Trophoblast cell (in vitro differentiated cells and primary cell): ENCODE measurements around the gene PALLD.

Source experiments
- DNase-seq, 2 donors: peaks; one replicate each; pipeline ENCODE4 v3.0.0-alpha.2; 2016
- H2AFZ ChIP-seq: 2 replicates; pipeline ENCODE4 v1.6.1; 2013; ENCODE audit warnings: low read length, moderate library complexity, mild to moderate bottlenecking; ENCODE audit not compliant: insufficient read depth, poor library complexity
- H2AK5ac ChIP-seq: 2 replicates; pipeline ENCODE4 v1.6.1; 2013; ENCODE audit warnings: mild to moderate bottlenecking, low read length
- H2BK120ac ChIP-seq: 2 replicates; pipeline ENCODE4 v1.6.1; 2013; ENCODE audit warnings: low read length, mild to moderate bottlenecking, moderate library complexity; ENCODE audit not compliant: insufficient read depth, poor library complexity
- H2BK12ac ChIP-seq: 2 replicates; pipeline ENCODE4 v1.6.1; 2013; ENCODE audit warnings: mild to moderate bottlenecking, low read length, moderate library complexity
- H2BK5ac ChIP-seq: 2 replicates; pipeline ENCODE4 v1.6.1; 2013; ENCODE audit warnings: low read length, low read depth, moderate library complexity, mild to moderate bottlenecking; ENCODE audit not compliant: poor library complexity
- H3K14ac ChIP-seq: 2 replicates; pipeline ENCODE4 v1.6.1; 2013; ENCODE audit warnings: mild to moderate bottlenecking, low read length
- H3K18ac ChIP-seq: 2 replicates; pipeline ENCODE4 v1.6.1; 2013; ENCODE audit warnings: mild to moderate bottlenecking, low read length
- H3K23ac ChIP-seq: 2 replicates; pipeline ENCODE4 v1.6.1; 2013; ENCODE audit warnings: low read length
- H3K27ac ChIP-seq: 2 replicates; pipeline ENCODE4 v1.5.1; 2013; ENCODE audit warnings: low read depth, mild to moderate bottlenecking, inconsistent platforms, low read length, moderate library complexity
- H3K27me3 ChIP-seq: 2 replicates; pipeline ENCODE4 v1.6.1; 2013; ENCODE audit warnings: inconsistent platforms, mild to moderate bottlenecking, low read length, moderate library complexity; ENCODE audit not compliant: insufficient read depth
- H3K36me3 ChIP-seq, 2 experiments: 1 replicate in 1 of 2; 2 replicates in 1 of 2; pipeline ENCODE4 v1.6.1; 2013; ENCODE audit warnings: low read length in 2 of 2, mild to moderate bottlenecking in 2 of 2, moderate library complexity in 1 of 2; ENCODE audit not compliant: insufficient read depth in 2 of 2, control insufficient read depth in 1 of 2
- H3K4ac ChIP-seq: 2 replicates; pipeline ENCODE4 v1.6.1; 2013; ENCODE audit warnings: low read depth, mild to moderate bottlenecking, low read length, moderate library complexity
- H3K4me1 ChIP-seq, 2 experiments: 1 replicate in 1 of 2; 2 replicates in 1 of 2; pipeline ENCODE4 v1.6.1; 2013; ENCODE audit warnings: low read length in 2 of 2, mild to moderate bottlenecking in 2 of 2, moderate library complexity in 1 of 2; ENCODE audit not compliant: insufficient read depth in 2 of 2, control insufficient read depth in 1 of 2
- H3K4me2 ChIP-seq: 2 replicates; pipeline ENCODE4 v1.6.1; 2013; ENCODE audit warnings: inconsistent platforms, mild to moderate bottlenecking, low read length, moderate library complexity
- H3K4me3 ChIP-seq: 2 replicates; pipeline ENCODE4 v1.5.1; 2013; ENCODE audit warnings: mild to moderate bottlenecking, low read depth, low read length, inconsistent platforms
- H3K79me1 ChIP-seq: one replicate; pipeline ENCODE4 v1.6.1; 2013; ENCODE audit warnings: low read length
- H3K79me2 ChIP-seq: 2 replicates; pipeline ENCODE4 v1.6.1; 2013; ENCODE audit warnings: low read length, mild to moderate bottlenecking; ENCODE audit not compliant: control insufficient read depth, insufficient read depth, poor library complexity
- H3K9ac ChIP-seq: 2 replicates; pipeline ENCODE4 v1.6.1; 2013; ENCODE audit warnings: mild to moderate bottlenecking, low read length
- H3K9me3 ChIP-seq: 2 replicates; pipeline ENCODE4 v1.6.1; 2013; ENCODE audit warnings: low read depth, mild to moderate bottlenecking, control low read depth, inconsistent platforms, low read length; ENCODE audit not compliant: insufficient read depth
- H4K12ac ChIP-seq: 2 replicates; pipeline ENCODE4 v1.6.1; 2013; ENCODE audit warnings: low read depth, mild to moderate bottlenecking, low read length, moderate library complexity
- H4K8ac ChIP-seq: 2 replicates; pipeline ENCODE4 v1.6.1; 2013; ENCODE audit warnings: low read depth, mild to moderate bottlenecking, low read length, moderate library complexity
- H4K91ac ChIP-seq: one replicate; pipeline ENCODE4 v1.6.1; 2013; ENCODE audit warnings: low read depth, mild to moderate bottlenecking, low read length, moderate library complexity
- WGBS: extraction: QIAGEN DNeasy Blood & Tissue Kit; methylation state at CpG from one replicate; pipeline ENCODE4 v1.1.7; 2013; ENCODE audit warnings: missing lambda C conversion rate; ENCODE audit not compliant: insufficient read length, insufficient coverage; ENCODE audit errors: extremely low coverage; 5-methylcytosine and 5-hydroxymethylcytosine counted together

PALLD gene

DNA sequence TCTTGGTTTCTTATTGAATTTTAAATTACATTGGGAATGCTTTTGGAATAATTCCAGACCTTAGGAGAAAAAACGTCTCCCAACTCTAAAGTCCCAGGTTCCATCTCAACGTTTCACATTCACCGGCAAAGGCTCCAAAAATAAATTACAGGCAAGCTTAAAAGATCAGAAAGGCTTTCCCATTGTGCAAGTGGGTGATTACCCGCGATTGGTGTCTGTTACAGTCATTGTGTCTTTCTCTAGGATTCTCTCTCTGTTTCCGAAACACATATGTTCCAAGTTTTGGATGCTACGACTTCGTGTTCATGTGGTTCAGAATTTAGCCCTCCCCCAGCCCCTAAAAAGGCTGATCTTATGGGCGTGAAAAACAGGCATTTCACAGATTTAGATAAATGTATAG, 41.8 kb downstream of the PALLD start:
- Histone ChIP-seq H2BK120ac (no peak overlapping the region), H3K79me1 (no peaks in the 10 kb centered on the region), H3K18ac (no peak overlapping the region), H2AFZ (no peak overlapping the region), H2AK5ac (no peak overlapping the region), H3K79me2 (no peaks in the 10 kb centered on the region), H4K12ac (no peak overlapping the region), H4K91ac (no peak overlapping the region), H3K27ac (no peak overlapping the region), H3K14ac (no peak overlapping the region), H3K27me3 (no peaks in the 10 kb centered on the region), H2BK5ac (no peak overlapping the region), H3K4ac (no peak overlapping the region), H2BK12ac (no peak overlapping the region), H3K4me2 (no peak overlapping the region), H3K9me3 (no peaks in the 10 kb centered on the region), H3K4me1 (peaks cover 0 to 2% of the 10 kb centered on the region in 2 experiments), H3K36me3 (no peaks in the 10 kb centered on the region), H4K8ac (no peak overlapping the region), H3K4me3 (no peak overlapping the region), H3K23ac (no peak overlapping the region), H3K9ac (no peak overlapping the region)
- WGBS, result no CpG with 5 or more reads among the region's 9 CpGs
- no peak for DNase-seq

DNA sequence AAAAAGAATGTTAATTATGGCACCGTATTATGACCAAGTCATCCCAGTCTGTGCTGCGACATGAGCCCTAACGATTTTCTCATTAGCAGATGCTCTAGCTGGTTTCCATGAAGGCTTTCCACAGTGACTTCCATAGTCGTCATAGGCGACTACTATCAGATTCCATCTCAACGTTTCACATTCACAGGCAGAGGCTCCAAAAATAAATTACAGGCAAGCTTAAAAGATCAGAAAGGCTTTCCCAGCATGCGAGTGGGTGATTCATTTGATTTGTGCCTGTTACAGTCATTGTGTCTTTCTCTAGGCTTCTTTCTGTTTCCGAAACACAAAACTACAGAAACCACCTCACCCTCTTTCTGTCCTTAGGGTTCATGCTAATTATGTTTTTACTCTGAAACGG, 43.2 kb downstream of the PALLD start:
- H3K4ac ChIP-seq, result no peak overlapping the region
- no peak overlapping the region for H2BK5ac ChIP-seq
- H3K18ac ChIP-seq, result no peak overlapping the region
- WGBS, result no CpG with 5 or more reads among the region's 9 CpGs
- no peaks in the 10 kb centered on the region for H3K79me1 ChIP-seq
- H3K4me1 ChIP-seq, result peaks cover 0 to 2% of the 10 kb centered on the region in 2 experiments
- no peak overlapping the region for H3K23ac ChIP-seq
- H3K9ac ChIP-seq, result no peak overlapping the region
- no peak overlapping the region for H3K4me3 ChIP-seq
- H3K27ac ChIP-seq, result no peak overlapping the region
- H3K36me3 ChIP-seq, result no peaks in the 10 kb centered on the region
- H4K8ac ChIP-seq, result no peak overlapping the region
- DNase-seq, result peak; percentile 68 to 88
- H3K79me2 ChIP-seq, result no peaks in the 10 kb centered on the region
- H2AK5ac ChIP-seq, result no peak overlapping the region
- H3K14ac ChIP-seq, result no peak overlapping the region
- no peak overlapping the region for H3K4me2 ChIP-seq
- no peak overlapping the region for H4K12ac ChIP-seq
- no peak overlapping the region for H4K91ac ChIP-seq
- H2AFZ ChIP-seq, result no peak overlapping the region
- no peaks in the 10 kb centered on the region for H3K27me3 ChIP-seq
- no peak overlapping the region for H2BK120ac ChIP-seq
- H3K9me3 ChIP-seq, result no peaks in the 10 kb centered on the region
- H2BK12ac ChIP-seq, result no peak overlapping the region

DNA sequence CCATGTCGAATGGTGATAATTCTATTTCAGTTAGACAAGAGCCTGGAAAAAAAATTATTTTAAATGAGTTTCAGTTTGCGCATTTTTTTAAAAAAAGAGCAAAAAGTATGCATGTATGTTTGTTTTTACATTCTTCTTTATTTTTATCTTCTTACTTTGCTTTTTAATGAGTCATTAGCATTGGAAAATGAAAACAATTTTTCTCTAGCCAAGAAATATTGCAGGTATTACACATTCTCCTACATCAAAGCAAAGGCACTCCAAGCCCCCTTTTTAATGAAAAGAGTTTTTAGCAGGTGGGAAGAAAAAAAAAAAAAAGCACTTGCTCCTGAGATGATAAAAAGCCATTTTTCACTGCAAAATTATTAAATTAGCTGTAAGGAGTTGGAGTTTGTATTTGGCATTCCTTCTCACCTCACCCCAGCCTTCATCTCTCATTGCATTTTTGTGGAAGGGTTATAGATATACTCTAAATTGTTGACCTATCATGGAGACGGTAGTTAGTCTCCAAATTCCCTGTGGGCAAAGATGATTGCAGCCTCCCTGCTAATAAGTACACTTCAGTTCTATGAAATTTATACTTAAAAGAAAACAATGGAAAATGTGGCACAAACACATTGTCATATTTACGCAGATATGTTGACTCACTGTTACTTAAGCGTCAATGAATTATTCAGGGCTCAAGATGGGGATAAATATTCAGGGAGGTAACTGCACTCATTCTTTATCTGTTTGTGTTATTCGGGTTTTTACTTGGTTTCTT, 43.8 kb downstream of the PALLD start:
- no peak overlapping the region for H4K91ac ChIP-seq
- H4K12ac ChIP-seq, result no peak overlapping the region
- H2BK5ac ChIP-seq, result no peak overlapping the region
- no peak overlapping the region for H3K4me3 ChIP-seq
- no peak overlapping the region for H3K23ac ChIP-seq
- no peak overlapping the region for H3K9ac ChIP-seq
- H2AK5ac ChIP-seq, result no peak overlapping the region
- no CpG with 5 or more reads among the region's 6 CpGs for WGBS
- no peaks in the 10 kb centered on the region for H3K27me3 ChIP-seq
- no peaks in the 10 kb centered on the region for H3K36me3 ChIP-seq
- H3K4me1 ChIP-seq, result peaks cover 0 to 2% of the 10 kb centered on the region in 2 experiments
- no peaks in the 10 kb centered on the region for H3K9me3 ChIP-seq
- no peak overlapping the region for H3K27ac ChIP-seq
- H4K8ac ChIP-seq, result no peak overlapping the region
- no peaks in the 10 kb centered on the region for H3K79me1 ChIP-seq
- no peak overlapping the region for H3K4ac ChIP-seq
- H3K79me2 ChIP-seq, result no peaks in the 10 kb centered on the region
- H3K4me2 ChIP-seq, result no peak overlapping the region
- no peak overlapping the region for H2BK120ac ChIP-seq
- H3K14ac ChIP-seq, result no peak overlapping the region
- DNase-seq, result peak in 1 of 2 donors; percentile 72
- H2BK12ac ChIP-seq, result no peak overlapping the region
- no peak overlapping the region for H3K18ac ChIP-seq
- H2AFZ ChIP-seq, result no peak overlapping the region

DNA sequence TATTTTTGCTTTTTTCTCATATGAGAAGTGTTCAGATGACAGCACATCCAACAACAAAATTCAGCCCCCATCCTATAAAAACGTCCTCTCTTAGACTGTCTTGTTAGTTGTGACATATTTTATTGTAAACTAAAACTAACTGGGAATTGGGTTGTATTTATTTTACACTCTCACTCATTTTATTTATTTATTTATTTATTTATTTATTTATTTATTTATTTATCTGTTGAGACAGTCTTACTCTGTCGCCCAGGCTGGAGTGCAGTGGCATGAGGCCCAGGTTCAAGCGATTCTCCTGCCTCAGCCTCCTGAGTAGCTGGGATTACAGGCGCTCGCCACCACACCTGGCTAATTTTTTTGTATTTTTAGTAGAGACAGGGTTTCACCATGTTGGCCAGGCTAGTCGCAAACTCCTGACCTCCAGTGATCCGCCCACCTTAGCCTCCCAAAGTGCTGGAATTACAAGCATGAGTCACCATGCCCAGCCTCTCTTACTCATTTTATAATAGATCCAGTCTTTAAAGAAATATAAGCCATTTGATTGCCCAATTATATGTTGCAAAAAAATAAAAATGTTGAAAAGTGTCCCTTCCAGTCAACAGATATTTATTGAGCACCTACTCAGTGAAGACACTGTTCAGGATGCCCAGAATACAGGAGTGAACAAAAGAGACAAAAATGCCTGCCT, 44.6 kb downstream of the PALLD start:
- no peaks in the 10 kb centered on the region for H3K79me2 ChIP-seq
- no CpG with 5 or more reads among the region's 7 CpGs for WGBS

More for the DNA sequence above, 44.6 kb downstream of the PALLD start:
- no peak overlapping the region for H4K8ac ChIP-seq
- H3K27ac ChIP-seq, result no peak overlapping the region
- no peak overlapping the region for H2AK5ac ChIP-seq
- H3K4ac ChIP-seq, result no peak overlapping the region
- no peak overlapping the region for H3K23ac ChIP-seq
- no peaks in the 10 kb centered on the region for H3K4me1 ChIP-seq
- no peak overlapping the region for H3K4me2 ChIP-seq
- no peaks in the 10 kb centered on the region for H3K36me3 ChIP-seq
- H2BK12ac ChIP-seq, result no peak overlapping the region
- no peak overlapping the region for H2BK120ac ChIP-seq
- no peak overlapping the region for H3K9ac ChIP-seq
- no peaks in the 10 kb centered on the region for H3K79me1 ChIP-seq
- H4K12ac ChIP-seq, result no peak overlapping the region
- no peak overlapping the region for H2BK5ac ChIP-seq
- H3K18ac ChIP-seq, result no peak overlapping the region
- H3K4me3 ChIP-seq, result no peak overlapping the region
- H3K9me3 ChIP-seq, result no peaks in the 10 kb centered on the region
- H3K27me3 ChIP-seq, result no peaks in the 10 kb centered on the region
- DNase-seq, result peak in 1 of 2 donors; percentile 49
- H4K91ac ChIP-seq, result no peak overlapping the region
- no peak overlapping the region for H2AFZ ChIP-seq
- H3K14ac ChIP-seq, result no peak overlapping the region
